Activated CD4-positive, alpha-beta memory T cell treated with anti-CD3 and anti-CD28 coated beads for 36 hours (primary cell): ENCODE data around the gene ANP32E. TPM values are rescaled to one million over a fixed set of nuclear protein-coding genes. Genes with fewer than 3 reads are reported as not detected.

Source experiments
- total RNA-seq, 2 experiments: library from RNA; stranded (reverse); gene quantifications; one replicate each; pipeline ENCODE4 v1.2.3, GENCODE V29; 2021

The ANP32E gene
- total RNA-seq, 2 experiments from 2014 or later = 224 to 228 TPM

Other genes with a start within 250 kb of the ANP32E start
- gene OTUD7B, start 225.4 kb downstream of the ANP32E start, total RNA-seq = 10 to 100 TPM; 23.8 to 24.7 TPM
- gene VPS45, start 168.3 kb downstream of the ANP32E start, total RNA-seq = 10 to 100 TPM; 26.5 to 28.3 TPM
- 10 to 100 TPM; 28.7 to 31.8 TPM for gene PLEKHO1, start 86.2 kb downstream of the ANP32E start, total RNA-seq
- gene CA14, start 21.7 kb upstream of the ANP32E start, total RNA-seq = not detected
- 10 to 100 TPM; 96.6 to 96.8 TPM for gene APH1A, start 32.9 kb upstream of the ANP32E start, total RNA-seq
- gene C1orf54, start 36.7 kb upstream of the ANP32E start, total RNA-seq = 1 to 10 TPM; 1.1 to 1.2 TPM
- 1 to 10 TPM; 1.3 to 1.5 TPM for gene CIART, start 46.4 kb upstream of the ANP32E start, total RNA-seq
- gene MRPS21, start 57.7 kb upstream of the ANP32E start, total RNA-seq = 10 to 100 TPM; 78.6 to 82.9 TPM
- 10 to 100 TPM; 59.2 to 64.9 TPM for gene PRPF3, start 85.4 kb upstream of the ANP32E start, total RNA-seq
- 10 to 100 TPM; 22.2 to 22.6 TPM for gene RPRD2, start 128.0 kb upstream of the ANP32E start, total RNA-seq